ENCODE data around the gene ARPC4.

- TF ChIP-seq ZNF543 (CRISPR knock-in tag; IDR thresholded peaks at IDR 0.05) (no peak), FOXC1 (CRISPR knock-in tag; IDR thresholded peaks at IDR 0.05; ENCODE audit: borderline replicate concordance) (no peak), GTF2F1 (IDR thresholded peaks at IDR 0.05; ENCODE audit: low read length) (no peak)
- TF ChIP-seq, protein P1, sequence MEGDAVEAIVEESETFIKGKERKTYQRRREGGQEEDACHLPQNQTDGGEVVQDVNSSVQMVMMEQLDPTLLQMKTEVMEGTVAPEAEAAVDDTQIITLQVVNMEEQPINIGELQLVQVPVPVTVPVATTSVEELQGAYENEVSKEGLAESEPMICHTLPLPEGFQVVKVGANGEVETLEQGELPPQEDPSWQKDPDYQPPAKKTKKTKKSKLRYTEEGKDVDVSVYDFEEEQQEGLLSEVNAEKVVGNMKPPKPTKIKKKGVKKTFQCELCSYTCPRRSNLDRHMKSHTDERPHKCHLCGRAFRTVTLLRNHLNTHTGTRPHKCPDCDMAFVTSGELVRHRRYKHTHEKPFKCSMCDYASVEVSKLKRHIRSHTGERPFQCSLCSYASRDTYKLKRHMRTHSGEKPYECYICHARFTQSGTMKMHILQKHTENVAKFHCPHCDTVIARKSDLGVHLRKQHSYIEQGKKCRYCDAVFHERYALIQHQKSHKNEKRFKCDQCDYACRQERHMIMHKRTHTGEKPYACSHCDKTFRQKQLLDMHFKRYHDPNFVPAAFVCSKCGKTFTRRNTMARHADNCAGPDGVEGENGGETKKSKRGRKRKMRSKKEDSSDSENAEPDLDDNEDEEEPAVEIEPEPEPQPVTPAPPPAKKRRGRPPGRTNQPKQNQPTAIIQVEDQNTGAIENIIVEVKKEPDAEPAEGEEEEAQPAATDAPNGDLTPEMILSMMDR (CRISPR knock-in tag; IDR thresholded peaks at IDR 0.05), result no peak
These were observed 23.1 kb downstream of the ARPC4 start for GRCh38 chr3:9815986-9816385.

Data from HepG2 (cell line).